Left ventricle myocardium superior (tissue), 1 donor: ENCODE results near the gene DNAJC28. TPM values are rescaled to one million over a fixed set of nuclear protein-coding genes. Genes with fewer than 3 reads are reported as not detected.
A peak's percentile ranks its signal among the peaks of the same experiment; 100 is the strongest.
"Not testable (repeated sequence)": the region's sequence is repeated elsewhere in the genome, so short reads cannot be mapped to it uniquely, and the experiment has no call there.

ENCODE experiments used
- ATAC-seq: fragments of 200-7000 bp; cut with Tn5 transposase; one replicate; pipeline ENCODE4 v1.9.1; 2020; ENCODE audit warnings: mild to moderate bottlenecking, moderate library complexity
- DNase-seq: peaks from one replicate; pipeline ENCODE4 v3.0.0-alpha.2; 2020
- intact Hi-C: fragments of 100-400 bp; cut with micrococcal nuclease; formaldehyde crosslinking; loops from one replicate; pipeline ENCODE4 v1.11.0; 2022
- total RNA-seq: library from RNA; stranded (reverse); fragmentation: NEBNext Ultra II Directional; extraction: Animal tissue kit (Norgen Biotek cat#: 25700); gene quantifications from one replicate; pipeline ENCODE4 v1.2.1, GENCODE V29; 2021
- donor health status: DM: no; HTN: yes; CAD: no; lungs with severe emphysema.

The DNAJC28 gene
- total RNA-seq, 1 donor from 2014 or later: 6.7 TPM

DNA sequence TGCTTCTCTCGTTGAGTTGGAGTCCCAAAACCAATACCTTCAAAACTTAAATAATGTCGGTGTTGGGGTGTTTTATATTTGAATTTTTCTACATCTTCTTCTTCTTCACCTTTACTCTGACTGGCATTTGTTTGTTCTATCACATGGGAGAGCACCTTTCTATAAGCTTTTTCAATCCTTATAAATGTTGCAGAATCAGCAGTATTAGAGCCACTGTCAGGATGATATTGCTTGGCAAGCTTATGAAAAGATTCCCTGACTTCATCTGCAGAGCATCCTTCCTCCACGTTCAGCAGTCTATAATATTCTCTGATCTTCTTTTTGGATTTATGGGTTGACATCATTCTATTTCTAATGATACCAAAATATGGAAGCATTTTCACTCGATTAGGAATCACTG lies 2.6 kb downstream of the DNAJC28 start:
- intact Hi-C loops: no loop called here
- no peak for DNase-seq

GRCh38 chr21:33487996-33488395 lies 3.5 kb downstream of the DNAJC28 start:
- DNase-seq: no peak
- intact Hi-C loops: no loop called here
- no peak for ATAC-seq

More for the DNA sequence above, 2.6 kb downstream of the DNAJC28 start:
- no peak for ATAC-seq

DNA sequence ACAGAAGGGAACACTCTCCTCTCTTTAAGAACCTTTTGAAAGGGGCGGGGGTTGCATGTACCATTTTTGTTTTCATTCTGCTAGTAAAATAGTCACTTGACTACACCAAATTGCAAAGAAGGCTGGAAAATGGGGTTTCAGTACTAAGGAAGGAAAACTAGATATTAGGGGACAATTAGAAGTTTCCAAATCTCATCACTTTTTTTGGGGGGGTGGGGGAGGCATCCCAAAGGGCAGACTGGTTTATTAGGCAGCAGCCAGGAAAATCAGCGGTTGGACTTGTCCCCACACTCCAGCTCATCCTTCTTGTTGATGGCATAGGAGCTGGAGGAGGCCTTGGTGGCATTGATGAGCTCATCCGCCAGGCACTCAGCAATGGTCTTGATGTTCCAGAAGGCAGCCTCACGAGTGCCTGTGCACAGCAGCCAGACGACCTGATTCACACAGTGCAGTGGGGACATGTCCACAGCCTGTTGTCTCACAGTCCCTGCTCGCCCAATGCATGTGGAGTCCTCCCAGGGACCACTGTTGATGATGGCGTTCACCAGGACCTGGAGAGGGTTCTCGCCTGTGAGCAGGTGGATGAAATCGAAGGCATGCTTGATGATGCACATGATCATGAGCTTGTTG lies 10.1 kb downstream of the DNAJC28 start:
- DNase-seq: no peak
- ATAC-seq: no peak
- intact Hi-C loops: no loop called here

DNA sequence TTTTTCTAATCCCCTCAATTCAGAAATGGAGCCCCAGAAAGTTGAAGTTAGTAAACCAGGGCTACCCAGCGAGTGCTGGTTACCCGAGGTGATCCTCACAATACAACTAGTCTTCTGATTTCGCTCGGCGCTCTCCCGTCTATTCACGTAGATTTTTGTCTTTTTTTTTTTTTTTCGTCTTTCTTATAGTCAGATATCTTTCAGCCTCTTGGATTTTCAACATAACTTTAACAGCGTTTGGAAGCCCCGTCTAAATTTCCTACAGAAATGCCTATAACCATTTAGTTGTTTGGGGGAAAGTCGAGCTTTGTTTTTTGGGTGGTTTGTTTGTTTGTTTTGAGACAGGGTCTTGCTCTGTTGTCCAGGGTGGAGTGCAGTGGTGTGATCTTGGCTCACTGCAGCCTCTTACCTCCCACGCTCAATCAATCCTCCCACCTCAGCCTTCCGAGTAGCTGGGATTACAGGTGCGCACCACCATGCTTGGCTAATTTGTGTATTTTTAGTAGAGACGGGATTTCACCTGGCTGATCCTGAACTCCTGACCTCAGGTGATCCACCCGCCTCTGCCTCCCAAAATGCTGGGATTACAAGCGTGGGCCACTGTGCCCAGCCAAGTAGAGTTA lies 10.9 kb downstream of the DNAJC28 start:
- intact Hi-C loops: no loop called here
- ATAC-seq: no peak
- DNase-seq: no peak

DNA sequence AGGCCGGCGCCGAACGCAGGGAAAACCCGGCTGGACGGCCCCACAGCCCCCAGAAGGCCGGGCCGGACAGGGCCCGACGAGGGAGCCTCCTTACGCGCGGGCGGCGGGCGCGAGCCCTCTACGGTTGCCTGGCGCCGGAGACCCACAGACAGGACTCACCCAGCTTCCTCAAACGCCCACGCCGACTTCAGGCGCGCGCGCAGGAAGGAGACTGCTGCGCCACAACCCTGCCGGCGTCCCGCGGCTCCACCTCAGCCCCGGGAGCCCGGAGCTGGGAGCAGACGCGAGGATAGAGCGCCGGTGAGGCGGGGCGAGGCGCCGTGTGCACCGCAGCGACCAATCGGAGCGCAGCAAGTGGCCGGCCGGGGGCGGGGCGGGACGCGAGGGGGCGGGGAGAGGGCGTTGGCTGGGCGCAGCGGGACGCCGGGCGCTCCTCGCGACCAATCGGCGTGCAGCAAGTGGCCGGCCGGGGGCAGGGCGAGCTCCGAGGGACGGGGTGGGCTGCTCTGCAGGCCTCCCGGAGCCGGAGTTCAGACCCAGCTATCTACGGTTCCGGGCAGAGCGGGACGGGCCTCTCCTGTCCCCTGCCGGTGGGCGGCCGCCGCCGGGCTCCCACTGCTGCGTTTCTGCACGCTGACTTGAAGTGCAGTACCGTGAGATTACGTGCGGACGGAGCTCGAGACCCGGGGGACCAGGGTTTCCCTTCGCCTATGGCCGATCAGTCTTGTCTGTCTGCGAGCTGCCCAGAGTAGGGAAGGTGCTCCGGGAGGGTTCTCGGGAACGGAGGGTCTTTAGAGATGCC lies 11.6 kb downstream of the DNAJC28 start, which contains the start of gene TMEM50B:
Gene TMEM50B, minus strand, starts transcription at position 296 of the 802 bp plus-strand sequence. CDS start 11,089 bp downstream, outside the sequence.
- peak; percentile 97 for DNase-seq
- peak; percentile 98 for ATAC-seq
- intact Hi-C loops: no loop called here

GRCh38 chr21:33478935-33479678 lies 12.4 kb downstream of the DNAJC28 start:
- ATAC-seq (peak; percentile 41), DNase-seq (peak; percentile 47)
- intact Hi-C loops: no loop called here

DNA sequence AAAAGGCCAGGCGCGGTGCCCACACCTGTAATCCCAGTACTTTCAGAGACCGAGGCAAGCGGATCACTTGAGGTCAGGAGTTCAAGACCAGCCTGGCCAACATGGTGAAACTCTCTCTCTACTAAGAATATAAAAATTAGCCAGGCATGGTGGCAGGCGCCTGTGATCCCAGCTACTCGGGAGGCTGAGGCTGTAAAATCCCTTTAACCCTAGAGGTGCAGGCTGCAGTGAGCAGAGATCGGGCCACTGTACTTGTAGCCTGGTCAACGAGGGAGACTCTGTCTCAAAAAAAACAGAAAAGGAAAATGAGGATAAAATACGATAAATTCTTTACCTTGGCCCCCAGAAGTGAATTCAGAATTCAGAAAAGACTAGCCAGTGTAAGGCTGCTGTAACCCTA lies 13.3 kb downstream of the DNAJC28 start:
- ATAC-seq (no peak), DNase-seq (no peak)
- intact Hi-C loops: no loop called here

- ATAC-seq: no peak
- intact Hi-C loops: no loop called here
- DNase-seq: no peak
Observed at GRCh38 chr21:33477066-33477465, 14.4 kb downstream of the DNAJC28 start.

GRCh38 chr21:33473344-33473743 lies 18.2 kb downstream of the DNAJC28 start:
- intact Hi-C loops: no loop called here
- DNase-seq (no peak), ATAC-seq (no peak)

DNA sequence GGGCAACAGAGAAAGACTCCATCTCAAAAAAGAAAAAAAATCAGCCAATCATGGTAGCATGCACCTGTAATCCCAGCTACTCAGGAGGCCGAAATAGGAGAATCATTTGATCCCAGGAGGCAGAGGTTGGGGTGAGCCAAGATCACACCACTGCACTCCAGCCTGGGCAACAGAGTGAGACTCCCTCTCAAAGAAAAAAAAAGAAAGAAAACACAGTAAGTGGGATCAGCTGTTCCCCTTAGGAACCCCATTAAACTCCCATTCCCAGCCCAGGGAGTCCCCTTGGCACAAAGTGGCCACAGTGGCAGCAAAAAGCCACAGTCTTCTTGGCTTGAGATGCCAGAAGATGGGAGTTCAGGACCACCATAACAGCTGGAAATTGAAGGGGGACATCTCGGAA lies 20.8 kb downstream of the DNAJC28 start:
- no peak for ATAC-seq
- DNase-seq: no peak
- intact Hi-C loops: no loop called here

- ATAC-seq, intact Hi-C loops, DNase-seq: not testable (repeated sequence)
Observed at GRCh38 chr21:33469183-33469582, 22.3 kb downstream of the DNAJC28 start.

GRCh38 chr21:33461538-33462250 lies 29.8 kb downstream of the DNAJC28 start:
- DNase-seq (no peak), ATAC-seq (no peak)
- intact Hi-C loops: no loop called here

DNA sequence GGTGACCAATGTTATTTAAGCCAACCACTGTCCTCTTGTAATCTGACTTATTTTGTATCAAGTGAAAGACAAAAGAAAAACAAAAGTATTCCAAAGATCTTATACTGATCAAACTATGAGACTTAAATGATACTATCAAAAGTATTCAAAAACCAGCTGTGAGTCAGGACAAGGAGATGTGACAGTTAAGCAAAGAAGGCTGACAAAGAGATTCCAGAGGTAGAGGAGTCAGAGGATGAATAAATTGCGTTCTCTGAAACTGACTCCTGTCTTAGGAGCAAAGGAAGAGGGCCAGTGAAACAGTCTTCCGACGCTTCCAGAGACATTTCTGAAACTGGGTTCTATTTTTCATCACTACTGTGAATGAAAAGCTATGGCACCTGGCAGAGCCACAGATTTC lies 32.7 kb downstream of the DNAJC28 start:
- ATAC-seq: no peak
- DNase-seq: no peak
- intact Hi-C loops: no loop called here

DNA sequence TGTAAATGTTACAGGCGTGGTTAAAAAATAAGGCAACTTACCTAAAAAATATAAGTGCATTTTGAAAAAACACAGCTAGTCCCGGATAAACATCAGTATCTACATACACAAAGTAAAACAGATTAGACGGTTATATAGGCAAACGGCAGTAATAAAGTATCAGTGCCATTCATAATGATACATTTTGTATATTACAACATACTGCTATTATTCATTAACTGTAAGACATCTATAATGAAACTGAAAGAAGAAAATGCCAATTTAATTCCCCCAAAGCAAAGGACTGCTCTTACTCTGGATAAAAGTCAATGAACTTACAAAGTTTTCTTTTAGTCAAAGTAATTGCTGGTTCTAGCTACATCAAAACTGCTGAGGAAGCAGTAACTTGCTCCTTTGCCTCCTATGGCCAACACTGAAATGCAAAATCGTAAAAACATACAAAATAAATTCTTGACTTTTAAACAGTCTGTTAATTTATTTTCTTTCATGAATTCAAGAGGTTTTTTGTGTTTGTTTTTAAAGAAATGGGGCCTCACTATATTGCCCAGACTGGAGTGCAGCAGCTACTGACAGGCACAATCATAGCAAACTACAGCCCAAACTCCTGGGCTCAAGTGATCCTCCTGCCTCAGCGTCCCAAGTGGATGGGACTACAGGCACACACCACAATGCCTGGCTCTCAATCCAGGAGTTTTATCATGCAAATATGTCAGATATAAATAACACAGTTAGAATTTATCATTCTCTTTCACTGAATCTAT lies 35.6 kb downstream of the DNAJC28 start:
- ATAC-seq (peak; percentile 37), DNase-seq (no peak)
- intact Hi-C loops: no loop called here

DNA sequence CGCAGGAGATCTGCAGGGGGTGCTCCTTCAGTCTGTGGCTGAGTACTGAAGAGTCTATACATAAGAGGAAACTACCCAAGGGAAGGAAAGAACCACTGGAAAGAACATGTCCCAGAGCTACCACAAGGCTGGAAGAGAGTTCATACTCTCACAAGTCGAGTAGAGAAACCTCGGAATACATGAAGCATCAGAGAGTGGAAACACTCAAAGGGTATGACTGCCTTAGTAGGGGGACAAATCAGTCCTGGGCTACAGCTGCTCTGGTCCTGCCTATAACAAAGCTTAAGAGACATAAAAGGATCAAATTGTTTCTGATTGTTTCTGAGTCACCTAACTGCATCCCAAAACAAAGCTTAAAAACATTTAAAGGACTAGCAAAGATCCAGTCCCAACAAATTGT lies 39.2 kb downstream of the DNAJC28 start:
- intact Hi-C loops: no loop called here
- DNase-seq: no peak

DNA sequence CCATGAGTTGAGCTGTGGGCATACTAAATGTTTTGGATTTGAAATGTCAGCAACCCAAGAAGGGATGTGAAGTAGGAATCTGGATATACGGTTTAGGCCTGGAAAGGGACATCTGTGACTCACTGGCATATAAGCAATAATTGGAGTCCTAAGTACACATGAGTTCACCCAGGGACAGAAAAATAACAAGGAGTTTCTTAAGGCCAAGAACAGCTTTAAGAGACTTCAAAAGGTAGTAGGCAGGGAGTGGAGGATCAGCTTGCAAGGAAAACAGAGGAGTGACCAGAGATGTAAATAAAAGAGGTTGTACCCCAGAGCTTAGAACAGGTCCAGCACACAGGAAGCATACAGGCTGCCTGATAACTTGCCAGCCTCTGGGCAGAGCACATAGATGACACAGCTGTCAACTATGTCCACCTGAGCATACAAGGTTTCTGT lies 39.9 kb downstream of the DNAJC28 start:
- DNase-seq (no peak), ATAC-seq (no peak)
- intact Hi-C loops: no loop called here

More for the DNA sequence above, 39.2 kb downstream of the DNAJC28 start:
- ATAC-seq: no peak

- no peak for DNase-seq
- no peak for ATAC-seq
- intact Hi-C loops: loop anchor here (5.0 kb wide), 1 partner anchor 247 kb away; no protein-coding TSS in a partner anchor
Observed at GRCh38 chr21:33449616-33450015, 41.9 kb downstream of the DNAJC28 start.

GRCh38 chr21:33446620-33447019 lies 44.9 kb downstream of the DNAJC28 start:
- not testable (repeated sequence) for DNase-seq, ATAC-seq
- intact Hi-C loops: loop anchor here (5.0 kb wide), 1 partner anchor 244 kb away; no protein-coding TSS in a partner anchor
